SK-N-SH (cell line): ENCODE data around the gene MALRD1.

ENCODE experiments used
- CHD2 ChIP-seq: fragments of 150-350 bp; IDR thresholded peaks from 2 replicates; pipeline ENCODE4 v1.6.1; 2018; ENCODE audit warnings: low read length; ENCODE audit not compliant: partially characterized antibody
- CTCF ChIP-seq: fragments of 200-600 bp; sonication (generic); IDR thresholded peaks from 2 replicates; pipeline ENCODE4 v1.6.1; 2017; ENCODE audit warnings: antibody characterized with exemption, mild to moderate bottlenecking, moderate library complexity
- EP300 ChIP-seq, 2 experiments: IDR thresholded peaks; 2 replicates each; pipeline versions ENCODE4 v1.4.0 to v1.6.1; 2012; ENCODE audit warnings: borderline replicate concordance in 1 of 2, low read depth in 1 of 2, low read length in 1 of 2
- EZH2phosphoT487 ChIP-seq: fragments of 200-600 bp; sonication (generic); IDR thresholded peaks from 2 replicates; pipeline ENCODE4 v1.6.1; 2017; ENCODE audit warnings: low read depth, mixed run types, mild to moderate bottlenecking, antibody characterized with exemption, moderate library complexity, borderline replicate concordance
- MXI1 ChIP-seq: IDR thresholded peaks from 2 replicates; pipeline ENCODE4 v1.6.1; 2012; ENCODE audit warnings: mild to moderate bottlenecking, low read depth, low read length, improper control_type of control experiment
- NFIC ChIP-seq: IDR thresholded peaks from 2 replicates; pipeline ENCODE4 v1.4.0; 2012; ENCODE audit warnings: borderline replicate concordance
- PBX3 ChIP-seq: IDR thresholded peaks from 2 replicates; pipeline ENCODE4; 2012
- REST ChIP-seq: IDR thresholded peaks from 2 replicates; pipeline ENCODE4 v1.6.1; 2012; ENCODE audit warnings: mild to moderate bottlenecking, low read depth, low read length, moderate library complexity
- RFX5 ChIP-seq: IDR thresholded peaks from 2 replicates; pipeline ENCODE4 v1.6.1; 2012; ENCODE audit warnings: mild to moderate bottlenecking, improper control_type of control experiment, low read length
- SIN3A ChIP-seq: IDR thresholded peaks from 2 replicates; pipeline ENCODE4 v1.6.1; 2012; ENCODE audit warnings: low read depth, mild to moderate bottlenecking, low read length, moderate library complexity, borderline replicate concordance
- TEAD4 ChIP-seq: IDR thresholded peaks from 2 replicates; pipeline ENCODE4 v1.4.0; 2012; ENCODE audit warnings: mild to moderate bottlenecking, borderline replicate concordance; ENCODE audit not compliant: insufficient read depth
- USF1 ChIP-seq: IDR thresholded peaks from 2 replicates; pipeline ENCODE4 v1.4.0; 2012; ENCODE audit warnings: low read depth, borderline replicate concordance
- USF2 ChIP-seq: fragments of 150-350 bp; IDR thresholded peaks from 2 replicates; pipeline ENCODE4 v1.6.1; 2017; ENCODE audit warnings: antibody characterized with exemption, low read length, low read depth, borderline replicate concordance

GRCh38 chr10:19048489-19048888 is at the start of gene MALRD1:
- TF ChIP-seq RFX5 = no peak
- TF ChIP-seq USF1 = no peak
- TF ChIP-seq REST = no peak
- no peak for TF ChIP-seq CTCF
- TF ChIP-seq TEAD4 = no peak
- TF ChIP-seq PBX3 = no peak
- no peak for TF ChIP-seq NFIC
- no peak for TF ChIP-seq USF2
- TF ChIP-seq CHD2 = no peak
- no peak for TF ChIP-seq SIN3A
- no peak for TF ChIP-seq EP300 (IDR thresholded peaks at IDR 0.05; ENCODE audit: borderline replicate concordance in 1 of 2, low read depth in 1 of 2, low read length in 1 of 2)
- TF ChIP-seq MXI1 = no peak
- TF ChIP-seq EZH2phosphoT487 = no peak
